Stimulated activated CD4-positive, alpha-beta T cell treated with anti-CD3 and anti-CD28 coated beads, Interleukin-2, amount 100 ng/mL, for 48 hours (primary cell): ENCODE results near the gene FOXK1.
A peak's percentile ranks its signal among the peaks of the same experiment; 100 is the strongest.
"Not testable (repeated sequence)": the region's sequence is repeated elsewhere in the genome, so short reads cannot be mapped to it uniquely, and the experiment has no call there.

Experiments
- DNase-seq, 2 donors: peaks; one replicate each; pipeline ENCODE4 v3.0.0-alpha.2; 2020

The FOXK1 gene

GRCh38 chr7:4667776-4668509, 14.2 kb upstream of the FOXK1 start:
- DNase-seq: no peak

DNA sequence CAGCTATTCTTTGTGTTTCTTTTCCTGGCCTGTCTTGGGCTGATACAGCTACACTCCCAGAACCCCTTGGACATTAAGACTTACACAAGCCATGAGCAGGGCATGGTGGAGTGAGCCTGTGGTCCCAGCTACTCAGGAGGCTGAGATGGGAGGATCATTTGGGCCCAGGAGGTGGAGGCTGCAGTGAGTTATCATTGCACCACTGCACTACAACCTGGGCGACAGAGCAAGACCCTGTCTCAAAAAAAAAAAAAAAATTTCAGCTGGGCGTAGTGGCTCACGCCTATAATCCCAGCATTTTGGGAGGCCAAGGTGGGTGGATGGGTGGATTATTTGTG, 13.6 kb upstream of the FOXK1 start:
- no peak for DNase-seq

DNA sequence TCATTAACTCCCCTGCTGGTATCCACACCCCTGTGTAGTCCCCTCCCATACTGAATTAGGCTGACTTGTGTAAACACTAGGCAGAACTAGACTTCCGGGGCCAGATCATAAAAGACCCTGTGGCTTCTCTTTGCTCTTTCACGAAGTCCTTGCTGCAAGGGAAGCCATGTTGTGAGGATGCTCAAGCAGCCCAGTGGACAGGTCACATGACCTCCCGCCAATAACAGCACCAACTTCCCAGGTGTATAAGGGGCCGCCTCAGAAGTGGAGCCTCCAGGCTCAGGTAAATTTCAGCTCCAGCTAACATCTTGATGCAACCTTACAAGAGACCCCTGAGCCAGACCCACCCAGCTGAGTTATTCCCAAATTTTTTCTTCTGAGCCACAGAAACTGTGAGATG, 11.3 kb upstream of the FOXK1 start:
- DNase-seq: no peak

- DNase-seq: no peak
These were observed 6.2 kb upstream of the FOXK1 start for GRCh38 chr7:4675771-4676367.

DNA sequence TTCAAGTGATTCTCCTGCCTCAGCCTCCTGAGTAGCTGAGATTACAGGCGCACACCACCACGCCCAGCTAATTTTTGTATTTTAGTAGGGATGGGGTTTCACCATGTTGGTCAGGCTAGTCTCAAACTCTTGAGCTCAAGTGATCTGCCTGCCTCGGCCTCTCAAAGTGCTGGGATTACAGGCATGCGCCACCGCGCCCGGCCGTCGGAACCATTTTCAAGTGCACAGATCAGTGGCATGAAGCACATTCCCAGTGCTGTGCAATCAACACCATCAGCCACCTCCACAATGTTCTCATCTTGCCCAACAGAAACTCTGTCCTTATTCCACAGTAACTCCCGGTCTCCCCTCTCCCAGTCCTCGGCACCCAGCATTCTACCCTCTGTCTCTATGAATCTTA, 4.6 kb upstream of the FOXK1 start:
- not testable (repeated sequence) for DNase-seq

DNA sequence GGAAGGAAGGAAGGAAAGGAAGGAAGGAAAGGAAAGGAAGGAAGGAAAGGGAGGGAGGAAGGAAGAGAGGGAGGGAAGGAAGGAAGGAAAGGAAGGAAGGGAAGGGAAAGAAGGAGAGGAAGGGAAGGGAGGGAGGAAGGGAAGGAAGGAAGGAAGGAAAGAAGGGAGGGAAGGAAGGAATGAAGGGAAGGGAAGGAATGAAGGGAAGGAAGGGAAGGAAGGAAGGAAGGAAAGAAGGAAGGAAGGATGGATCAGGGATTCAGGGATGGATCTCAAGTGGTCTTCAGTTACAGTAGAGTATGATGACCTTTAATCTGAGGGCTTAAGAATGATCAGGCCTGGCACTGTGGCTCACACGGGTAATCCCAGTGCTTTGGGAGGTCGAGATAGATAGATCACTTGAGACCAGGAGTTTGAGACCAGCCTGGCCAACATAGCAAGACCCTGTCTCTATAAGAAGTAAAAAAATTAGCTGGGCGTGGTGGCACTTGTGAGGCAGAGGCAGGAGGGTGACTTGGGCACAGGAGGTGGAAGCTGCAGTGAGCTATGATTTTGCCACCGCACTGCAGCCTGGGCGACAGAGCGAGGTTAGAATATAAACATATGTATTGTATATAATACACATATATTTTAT, 760 bp upstream of the FOXK1 start:
- peak in 1 of 2 donors; percentile 3 for DNase-seq

GRCh38 chr7:4682621-4683042, 537 bp downstream of the FOXK1 start:
- DNase-seq: peak in 1 of 2 donors; percentile 13

DNA sequence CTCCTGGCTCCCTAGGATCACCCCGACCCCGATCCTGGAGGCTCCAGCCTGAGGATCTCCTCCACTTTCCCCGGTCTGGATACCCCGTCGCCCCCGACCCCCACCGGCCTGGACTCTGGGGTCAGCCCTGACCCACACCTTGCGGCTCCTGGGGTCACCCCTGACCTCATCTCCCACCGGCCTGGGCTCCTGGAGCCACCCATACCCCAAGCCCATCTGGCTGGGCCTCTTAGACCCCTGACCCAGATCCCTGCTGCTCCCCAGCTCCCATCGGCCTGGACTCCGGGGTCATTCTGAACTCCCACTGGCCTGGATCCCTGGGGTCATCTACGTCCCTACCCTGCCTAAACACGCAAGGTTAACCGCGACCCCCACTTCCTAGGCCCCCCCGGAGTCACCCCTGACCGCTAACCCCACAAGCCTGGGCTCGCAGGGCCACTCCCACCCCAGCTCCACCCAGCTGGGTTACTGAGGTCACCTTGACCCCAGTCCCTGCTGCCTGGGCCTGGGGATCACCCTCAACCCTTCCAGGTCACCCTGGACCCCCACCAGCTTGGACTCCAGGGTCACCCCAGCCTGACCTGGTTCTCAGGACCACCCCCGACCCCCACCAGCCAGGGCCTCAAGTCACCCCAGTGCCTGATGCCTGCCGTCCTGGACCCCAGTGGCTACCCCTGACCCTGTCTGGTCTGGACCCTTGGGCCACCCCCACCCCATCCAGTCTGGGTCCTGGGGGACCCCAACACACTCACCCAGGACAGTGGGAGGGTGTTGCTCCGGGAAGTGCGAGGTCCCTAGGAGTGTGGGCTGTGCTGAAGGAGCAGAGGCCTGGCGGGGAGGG, 1.2 kb downstream of the FOXK1 start:
- DNase-seq: peak in 1 of 2 donors; percentile 7

- peak in 1 of 2 donors; percentile 23 for DNase-seq
These were observed 1.9 kb downstream of the FOXK1 start for GRCh38 chr7:4683884-4684565.

GRCh38 chr7:4684846-4685245, 2.8 kb downstream of the FOXK1 start:
- no peak for DNase-seq

- DNase-seq: not testable (repeated sequence)
These were observed 3.6 kb downstream of the FOXK1 start for GRCh38 chr7:4685676-4686075.

DNA sequence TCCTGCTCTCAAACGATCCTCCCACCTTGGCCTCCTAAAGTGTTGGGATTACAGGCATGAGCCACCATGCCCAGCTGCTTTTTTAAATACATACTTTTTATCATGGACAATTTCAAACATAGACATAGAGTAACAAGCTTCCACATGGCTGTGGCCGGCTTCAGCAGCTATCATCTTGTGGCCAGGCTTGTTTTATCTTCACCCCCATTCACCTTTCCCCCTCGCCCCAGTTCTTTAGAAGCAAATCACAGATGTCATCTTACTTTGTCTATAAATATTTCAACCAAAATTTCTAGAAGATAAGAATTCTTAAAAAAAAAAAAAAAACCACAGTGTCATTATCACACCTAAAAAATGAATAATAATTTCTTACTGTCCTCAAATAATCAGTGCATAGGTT, 5.9 kb downstream of the FOXK1 start:
- no peak for DNase-seq

DNA sequence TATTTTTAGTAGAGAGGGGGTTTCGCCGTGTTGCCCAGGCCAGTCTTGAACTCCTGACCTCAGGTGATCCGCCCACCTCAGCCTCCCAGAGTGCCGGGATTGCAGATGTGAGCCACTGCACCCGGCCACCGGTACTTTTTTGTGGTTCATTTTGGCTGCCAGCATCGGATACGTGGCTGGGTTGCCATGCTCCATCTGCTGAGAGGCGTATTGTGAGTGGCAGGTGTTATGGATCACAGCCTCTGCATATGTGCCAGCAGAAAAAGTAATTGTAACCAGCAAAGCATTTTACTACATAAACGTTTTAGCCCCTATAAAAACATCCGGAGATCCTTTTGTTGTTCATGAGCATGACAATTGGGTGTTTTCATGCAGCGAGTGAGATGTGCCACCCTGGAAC, 7.1 kb downstream of the FOXK1 start:
- no peak for DNase-seq

GRCh38 chr7:4689668-4690067, 7.6 kb downstream of the FOXK1 start:
- DNase-seq: no peak

GRCh38 chr7:4690953-4691856, 9.1 kb downstream of the FOXK1 start:
- DNase-seq: no peak

DNA sequence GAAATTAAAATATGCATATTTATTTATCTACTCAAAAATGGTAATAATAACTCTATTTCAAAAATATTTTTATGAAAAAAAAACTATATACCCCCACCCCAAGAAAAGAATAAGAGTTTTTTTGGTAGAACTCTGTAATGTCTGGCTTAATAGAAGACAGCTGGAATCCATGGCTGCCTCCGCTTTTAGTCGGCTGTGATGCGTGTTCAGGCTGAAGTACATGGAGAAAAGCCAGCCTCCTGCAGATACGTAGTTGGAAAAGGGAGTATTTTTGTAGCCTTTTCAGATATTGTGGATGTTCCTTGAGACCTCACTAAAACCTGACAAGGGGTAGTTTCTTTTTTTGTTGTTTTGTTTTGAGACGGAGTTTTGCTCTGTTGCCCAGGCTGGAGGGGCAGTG, 10.0 kb downstream of the FOXK1 start:
- no peak for DNase-seq

GRCh38 chr7:4692622-4693021, 10.5 kb downstream of the FOXK1 start:
- not testable (repeated sequence) for DNase-seq

DNA sequence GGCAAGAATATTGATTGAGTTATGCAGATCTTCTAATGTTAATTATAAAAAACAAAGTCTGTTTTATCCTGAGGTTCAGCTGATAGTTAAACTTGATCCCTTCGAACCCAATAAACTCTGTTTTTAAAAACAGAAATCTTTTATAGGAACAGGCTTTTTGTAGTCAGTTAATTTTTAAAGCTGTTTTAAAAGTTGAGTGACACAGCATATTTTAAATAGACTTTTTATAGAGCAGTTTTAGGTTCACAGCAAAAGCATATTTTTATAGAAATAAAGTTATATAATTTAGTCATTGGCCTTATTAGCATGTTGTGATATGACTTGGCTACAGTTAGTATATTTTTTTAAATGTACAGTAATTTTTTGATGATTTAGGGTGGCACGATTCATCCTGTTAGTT, 11.1 kb downstream of the FOXK1 start:
- DNase-seq: no peak

GRCh38 chr7:4693749-4694148, 11.7 kb downstream of the FOXK1 start:
- no peak for DNase-seq

- no peak for DNase-seq
These were observed 12.2 kb downstream of the FOXK1 start for GRCh38 chr7:4694305-4694704.

GRCh38 chr7:4698707-4699275, 16.7 kb downstream of the FOXK1 start:
- no peak for DNase-seq
